Right lobe of liver (tissue), 4 donors: ENCODE measurements around the gene TEX52.

Experiments
- POLR2A ChIP-seq: fragments of 450-650 bp; IDR thresholded peaks from one replicate; pipeline ENCODE4 v1.6.1; 2017; ENCODE audit warnings: antibody characterized with exemption, mild to moderate bottlenecking
- TF ChIP-seq, protein P1 (sequence below), 4 donors: fragments of 200-600 bp in 3 of 4; fragments of 450-650 bp in 1 of 4; IDR thresholded peaks; one replicate each; pipeline versions ENCODE4 v1.5.1 to v1.8.0; 2016 to 2022; ENCODE audit warnings: antibody characterized with exemption in 4 of 4, mild to moderate bottlenecking in 2 of 4
- donor health status: DM: no; HTN: no; CAD: no.
- donor health status: DM: no; HTN: no; CAD: no.
- donor health status: DM: no; HTN: yes; CAD: no.

DNA sequence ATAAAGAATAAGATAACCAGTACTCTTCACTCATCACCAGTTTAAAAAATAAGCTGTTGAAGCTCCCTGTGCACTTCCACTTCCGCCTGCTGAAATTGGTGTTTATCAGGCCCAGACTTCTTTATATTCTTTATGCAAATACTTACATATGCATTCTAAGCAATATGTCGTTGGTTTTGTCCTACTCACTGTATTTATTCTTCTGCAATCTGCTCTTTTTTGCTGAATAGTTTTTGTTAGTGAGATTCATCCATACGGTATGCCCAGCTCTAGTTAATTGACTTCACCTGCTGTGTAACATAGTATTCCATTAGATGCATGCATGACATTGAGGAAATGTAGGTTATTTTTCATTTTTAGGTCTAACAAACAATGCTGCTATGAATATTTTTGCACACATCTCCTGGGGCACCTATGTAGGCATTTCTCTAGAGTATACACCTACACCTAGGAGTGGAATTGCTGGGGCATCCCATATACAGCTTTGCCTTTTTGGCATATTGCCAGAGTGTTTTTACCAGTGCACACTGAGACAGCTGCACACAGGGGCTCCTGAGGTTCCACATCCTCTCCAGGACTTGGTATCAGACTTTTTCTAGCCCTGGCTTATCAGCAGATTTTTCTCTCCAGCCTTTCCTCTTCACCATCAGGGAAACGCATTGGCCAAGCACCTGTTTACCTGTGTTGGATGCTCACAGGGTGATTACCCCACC, 21.0 kb downstream of the TEX52 start:
- TF ChIP-seq, protein P1, sequence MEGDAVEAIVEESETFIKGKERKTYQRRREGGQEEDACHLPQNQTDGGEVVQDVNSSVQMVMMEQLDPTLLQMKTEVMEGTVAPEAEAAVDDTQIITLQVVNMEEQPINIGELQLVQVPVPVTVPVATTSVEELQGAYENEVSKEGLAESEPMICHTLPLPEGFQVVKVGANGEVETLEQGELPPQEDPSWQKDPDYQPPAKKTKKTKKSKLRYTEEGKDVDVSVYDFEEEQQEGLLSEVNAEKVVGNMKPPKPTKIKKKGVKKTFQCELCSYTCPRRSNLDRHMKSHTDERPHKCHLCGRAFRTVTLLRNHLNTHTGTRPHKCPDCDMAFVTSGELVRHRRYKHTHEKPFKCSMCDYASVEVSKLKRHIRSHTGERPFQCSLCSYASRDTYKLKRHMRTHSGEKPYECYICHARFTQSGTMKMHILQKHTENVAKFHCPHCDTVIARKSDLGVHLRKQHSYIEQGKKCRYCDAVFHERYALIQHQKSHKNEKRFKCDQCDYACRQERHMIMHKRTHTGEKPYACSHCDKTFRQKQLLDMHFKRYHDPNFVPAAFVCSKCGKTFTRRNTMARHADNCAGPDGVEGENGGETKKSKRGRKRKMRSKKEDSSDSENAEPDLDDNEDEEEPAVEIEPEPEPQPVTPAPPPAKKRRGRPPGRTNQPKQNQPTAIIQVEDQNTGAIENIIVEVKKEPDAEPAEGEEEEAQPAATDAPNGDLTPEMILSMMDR (IDR thresholded peaks at IDR 0.05): no peak
- TF ChIP-seq POLR2A: no peak
